Measurements from ENCODE around the gene NAV1. TPM values are rescaled to one million over a fixed set of nuclear protein-coding genes. Genes with fewer than 3 reads are reported as not detected.

The NAV1 gene
- polyA plus RNA-seq, 4 donors, result 0.67 to 6.4 (median 3.4) TPM

DNA sequence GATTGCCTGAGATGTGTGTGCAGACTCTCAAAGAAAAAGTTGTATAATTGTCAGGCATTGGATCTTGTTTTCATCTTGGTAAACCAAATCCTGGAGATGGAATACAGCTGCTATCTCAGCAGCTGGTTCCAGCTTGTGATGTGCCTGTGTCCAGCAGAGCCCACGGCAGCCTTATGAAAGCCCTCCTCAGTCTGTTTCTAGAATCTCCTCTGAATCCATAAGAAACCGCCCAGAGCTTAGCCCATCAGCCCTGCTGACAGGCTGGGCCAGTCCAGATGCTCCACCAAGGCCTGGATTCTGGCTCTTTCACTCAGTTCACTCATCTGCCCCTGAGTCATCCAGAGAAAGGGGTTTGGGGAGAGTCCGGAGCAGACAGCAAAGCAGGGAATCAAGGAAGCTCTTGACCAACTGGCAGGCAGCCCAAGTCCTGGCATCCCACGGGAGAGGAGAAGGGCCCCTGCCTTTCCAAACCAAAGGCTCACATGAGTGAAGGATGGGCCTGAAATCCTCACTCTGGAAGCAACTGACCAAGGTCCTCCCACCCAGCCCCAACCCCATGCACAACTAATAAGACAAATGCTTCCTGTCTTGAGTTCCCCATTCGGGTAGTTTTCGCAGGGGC lies 45.7 kb downstream of the NAV1 start:
- Histone ChIP-seq H3K36me3 (ENCODE audit: control insufficient read depth in 3 of 3, insufficient read depth in 2 of 3, low read depth in 1 of 3, low read length in 3 of 3) (no peaks in the 10 kb centered on the region), H3K4me3 (ENCODE audit: low read depth in 1 of 3, low read length in 3 of 3) (no peak overlapping the region), H3K27me3 (ENCODE audit: control insufficient read depth in 3 of 3, insufficient read depth in 3 of 3, low read length in 3 of 3) (peaks cover 0 to 7% (median 0%) of the 10 kb centered on the region in 3 donors), H3K4me1 (ENCODE audit: control insufficient read depth in 3 of 3, insufficient read depth in 2 of 3, low read depth in 1 of 3, low read length in 2 of 3) (peaks cover 0 to 15% (median 0%) of the 10 kb centered on the region in 3 donors), H3K27ac (ENCODE audit: low read depth in 1 of 3, low read length in 2 of 3) (peak overlapping the region in 1 of 3 donors; percentile 55), H3K9me3 (ENCODE audit: control insufficient read depth in 2 of 2, insufficient read depth in 1 of 2, low read depth in 1 of 2, low read length in 1 of 2) (no peaks in the 10 kb centered on the region)
- no peak for DNase-seq
- WGBS, 3 donors, result 58 to 78% (median 73%) methylated on average over 6 of the region's 6 CpGs
- no peak for FAIRE-seq

GRCh38 chr1:201585093-201585483 lies 46.2 kb downstream of the NAV1 start:
- peaks cover 0 to 15% (median 0%) of the 10 kb centered on the region in 3 donors for H3K4me1 ChIP-seq (ENCODE audit: control insufficient read depth in 3 of 3, insufficient read depth in 2 of 3, low read depth in 1 of 3, low read length in 2 of 3)
- FAIRE-seq (no peak), DNase-seq (no peak)
- H3K27ac ChIP-seq (ENCODE audit: low read depth in 1 of 3, low read length in 2 of 3), result peak overlapping the region in 1 of 3 donors; percentile 55
- no peak overlapping the region for H3K4me3 ChIP-seq (ENCODE audit: low read depth in 1 of 3, low read length in 3 of 3)
- 61 to 69% (median 67%) methylated on average over 3 of the region's 3 CpGs for WGBS, 3 donors
- H3K9me3 ChIP-seq (ENCODE audit: control insufficient read depth in 2 of 2, insufficient read depth in 1 of 2, low read depth in 1 of 2, low read length in 1 of 2), result no peaks in the 10 kb centered on the region
- H3K36me3 ChIP-seq (ENCODE audit: control insufficient read depth in 3 of 3, insufficient read depth in 2 of 3, low read depth in 1 of 3, low read length in 3 of 3), result no peaks in the 10 kb centered on the region
- peaks cover 0 to 9% (median 0%) of the 10 kb centered on the region in 3 donors for H3K27me3 ChIP-seq (ENCODE audit: control insufficient read depth in 3 of 3, insufficient read depth in 3 of 3, low read length in 3 of 3)

GRCh38 chr1:201585901-201586300 lies 47.0 kb downstream of the NAV1 start:
- no peak for DNase-seq
- no peaks in the 10 kb centered on the region for H3K9me3 ChIP-seq (ENCODE audit: control insufficient read depth in 2 of 2, insufficient read depth in 1 of 2, low read depth in 1 of 2, low read length in 1 of 2)
- WGBS, 3 donors, result 66 to 69% (median 66%) methylated on average over 3 of the region's 3 CpGs
- H3K4me3 ChIP-seq (ENCODE audit: low read depth in 1 of 3, low read length in 3 of 3), result no peak overlapping the region
- H3K27ac ChIP-seq (ENCODE audit: low read depth in 1 of 3, low read length in 2 of 3), result no peak overlapping the region
- no peaks in the 10 kb centered on the region for H3K36me3 ChIP-seq (ENCODE audit: control insufficient read depth in 3 of 3, insufficient read depth in 2 of 3, low read depth in 1 of 3, low read length in 3 of 3)
- peaks cover 0 to 15% (median 0%) of the 10 kb centered on the region in 3 donors for H3K4me1 ChIP-seq (ENCODE audit: control insufficient read depth in 3 of 3, insufficient read depth in 2 of 3, low read depth in 1 of 3, low read length in 2 of 3)
- H3K27me3 ChIP-seq (ENCODE audit: control insufficient read depth in 3 of 3, insufficient read depth in 3 of 3, low read length in 3 of 3), result peaks cover 0 to 9% (median 0%) of the 10 kb centered on the region in 3 donors
- FAIRE-seq, result no peak

- no peak for FAIRE-seq
- Histone ChIP-seq H3K4me1 (ENCODE audit: control insufficient read depth in 3 of 3, insufficient read depth in 2 of 3, low read depth in 1 of 3, low read length in 2 of 3) (peaks cover 0 to 15% (median 0%) of the 10 kb centered on the region in 3 donors), H3K27me3 (ENCODE audit: control insufficient read depth in 3 of 3, insufficient read depth in 3 of 3, low read length in 3 of 3) (peaks cover 0 to 13% (median 0%) of the 10 kb centered on the region in 3 donors), H3K27ac (ENCODE audit: low read depth in 1 of 3, low read length in 2 of 3) (no peak overlapping the region), H3K9me3 (ENCODE audit: control insufficient read depth in 2 of 2, insufficient read depth in 1 of 2, low read depth in 1 of 2, low read length in 1 of 2) (no peaks in the 10 kb centered on the region), H3K36me3 (ENCODE audit: control insufficient read depth in 3 of 3, insufficient read depth in 2 of 3, low read depth in 1 of 3, low read length in 3 of 3) (no peaks in the 10 kb centered on the region), H3K4me3 (ENCODE audit: low read depth in 1 of 3, low read length in 3 of 3) (no peak overlapping the region)
- no peak for DNase-seq
- WGBS, 3 donors, result 86 to 88% (median 88%) methylated on average over 5 of the region's 5 CpGs
Observed at GRCh38 chr1:201586806-201587205, 47.9 kb downstream of the NAV1 start.

GRCh38 chr1:201587729-201588128 lies 48.8 kb downstream of the NAV1 start:
- DNase-seq (no peak), FAIRE-seq (no peak)
- Histone ChIP-seq H3K27me3 (ENCODE audit: control insufficient read depth in 3 of 3, insufficient read depth in 3 of 3, low read length in 3 of 3) (peaks cover 0 to 18% (median 0%) of the 10 kb centered on the region in 3 donors), H3K9me3 (ENCODE audit: control insufficient read depth in 2 of 2, insufficient read depth in 1 of 2, low read depth in 1 of 2, low read length in 1 of 2) (no peaks in the 10 kb centered on the region), H3K4me1 (ENCODE audit: control insufficient read depth in 3 of 3, insufficient read depth in 2 of 3, low read depth in 1 of 3, low read length in 2 of 3) (peaks cover 0 to 9% (median 0%) of the 10 kb centered on the region in 3 donors), H3K4me3 (ENCODE audit: low read depth in 1 of 3, low read length in 3 of 3) (no peak overlapping the region), H3K27ac (ENCODE audit: low read depth in 1 of 3, low read length in 2 of 3) (no peak overlapping the region), H3K36me3 (ENCODE audit: control insufficient read depth in 3 of 3, insufficient read depth in 2 of 3, low read depth in 1 of 3, low read length in 3 of 3) (no peaks in the 10 kb centered on the region)
- WGBS, 3 donors, result 90 to 97% (median 97%) methylated on average over 1 of the region's 1 CpG

Other genes starting within 250 kb of the NAV1 start
- gene TNNT2, start 161.4 kb upstream of the NAV1 start, polyA plus RNA-seq, result 10 to 100 TPM in 2 of 4 donors, 1 to 10 TPM in 1, under 1 TPM in 1; 0.78 to 86.7 (median 12.6) TPM
- gene LAD1, start 139.8 kb upstream of the NAV1 start, polyA plus RNA-seq, result 100 to 1,000 TPM; 108 to 138 (median 131) TPM
- gene TNNI1, start 117.4 kb upstream of the NAV1 start, polyA plus RNA-seq, result 1 to 10 TPM in 3 of 4 donors, under 1 TPM in 1; 0.01 to 8.4 (median 4.5) TPM
- 10 to 100 TPM in 1 of 4 donors, 1 to 10 TPM in 2, under 1 TPM in 1; 0.89 to 13.3 (median 5.0) TPM for gene PHLDA3, start 69.9 kb upstream of the NAV1 start, polyA plus RNA-seq
- gene CSRP1, start 32.0 kb upstream of the NAV1 start, polyA plus RNA-seq, result 100 to 1,000 TPM in 2 of 4 donors, 10 to 100 TPM in 2; 62.1 to 181 (median 112) TPM